GM23338 (cell line): ENCODE measurements around the gene CYBRD1. TPM values are rescaled to one million over a fixed set of nuclear protein-coding genes. Genes with fewer than 3 reads are reported as not detected.
A peak's percentile ranks its signal among the peaks of the same experiment; 100 is the strongest.

Experiments used
- ATAC-seq: fragments of 200-7000 bp; cut with Tn5 transposase; 3 replicates; pipeline ENCODE4 v1.9.1; 2020
- DNase-seq: peaks from one replicate; pipeline ENCODE4 v3.0.0-alpha.2; 2015; ENCODE audit warnings: low spot score
- H2AFZ ChIP-seq: fragments of 200-600 bp; sonication (generic); 2 replicates; pipeline ENCODE4 v1.8.0; 2016; ENCODE audit warnings: antibody characterized with exemption, mild to moderate bottlenecking, moderate library complexity
- H3F3A ChIP-seq: fragments of 200-600 bp; sonication (generic); replicated peaks from 2 replicates; pipeline ENCODE4 v1.8.0; 2017; ENCODE audit warnings: antibody characterized with exemption, mixed run types, low read depth
- H3K27ac ChIP-seq: fragments of 200-600 bp; sonication (generic); 2 replicates; pipeline ENCODE4 v1.6.1; 2016; ENCODE audit warnings: low read depth
- H3K27me3 ChIP-seq: fragments of 200-600 bp; sonication (generic); 2 replicates; pipeline ENCODE4 v1.8.0; 2016; ENCODE audit warnings: mild to moderate bottlenecking, mixed run types, moderate library complexity; ENCODE audit not compliant: insufficient read depth
- H3K36me3 ChIP-seq: fragments of 200-600 bp; sonication (generic); 2 replicates; pipeline ENCODE4 v1.8.0; 2016; ENCODE audit warnings: mild to moderate bottlenecking; ENCODE audit not compliant: insufficient read depth
- H3K4me1 ChIP-seq: fragments of 200-600 bp; sonication (generic); 2 replicates; pipeline ENCODE4 v1.8.0; 2016; ENCODE audit warnings: mild to moderate bottlenecking, moderate library complexity; ENCODE audit not compliant: insufficient read depth
- H3K4me2 ChIP-seq: fragments of 200-600 bp; sonication (generic); 2 replicates; pipeline ENCODE4 v1.7.1; 2017; ENCODE audit warnings: mixed run types
- H3K4me3 ChIP-seq: fragments of 200-600 bp; sonication (generic); 2 replicates; pipeline ENCODE4 v1.6.1; 2016; ENCODE audit warnings: mixed run types
- H3K79me2 ChIP-seq: fragments of 200-600 bp; sonication (generic); replicated peaks from 2 replicates; pipeline ENCODE4 v1.8.0; 2017; ENCODE audit warnings: mild to moderate bottlenecking; ENCODE audit not compliant: insufficient read depth
- H3K9me2 ChIP-seq: fragments of 200-600 bp; sonication (generic); 2 replicates; pipeline ENCODE4 v1.8.0; 2017; ENCODE audit not compliant: insufficient read depth
- H4K20me1 ChIP-seq: fragments of 200-600 bp; sonication (generic); replicated peaks from 2 replicates; pipeline ENCODE4 v1.8.0; 2017; ENCODE audit warnings: mild to moderate bottlenecking; ENCODE audit not compliant: insufficient read depth
- H3K27ac Mint-ChIP-seq: 2 replicates; pipeline ENCODE4 v1.8.0; 2020; ENCODE audit warnings: inconsistent platforms, mild to moderate bottlenecking, moderate library complexity, mixed read lengths
- H3K27me3 Mint-ChIP-seq: 3 replicates; pipeline ENCODE4 v1.8.0; 2022; ENCODE audit warnings: low read depth, mild to moderate bottlenecking, moderate library complexity, mixed read lengths, inconsistent platforms; ENCODE audit not compliant: insufficient read depth, poor library complexity
- H3K36me3 Mint-ChIP-seq: 3 replicates; pipeline ENCODE4 v1.8.0; 2021; ENCODE audit warnings: low read depth, mild to moderate bottlenecking, inconsistent platforms, moderate library complexity, mixed read lengths
- H3K4me1 Mint-ChIP-seq: 3 replicates; pipeline ENCODE4 v1.8.0; 2020; ENCODE audit warnings: mild to moderate bottlenecking, inconsistent platforms, mixed read lengths
- H3K4me3 Mint-ChIP-seq: 3 replicates; pipeline ENCODE4 v1.8.0; 2021; ENCODE audit warnings: moderate library complexity, mild to moderate bottlenecking, inconsistent platforms, mixed read lengths
- H3K9me3 Mint-ChIP-seq: 3 replicates; pipeline ENCODE4 v1.8.0; 2020; ENCODE audit warnings: moderate library complexity, mild to moderate bottlenecking, inconsistent platforms, mixed read lengths
- POLR2AphosphoS5 ChIP-seq: IDR thresholded peaks from 2 replicates; pipeline ENCODE4 v1.6.1; 2016; ENCODE audit warnings: antibody characterized with exemption, low read depth
- STAT1 ChIP-seq: IDR thresholded peaks from one replicate; pipeline ENCODE4 v1.6.1; 2016; ENCODE audit warnings: antibody characterized with exemption; ENCODE audit not compliant: unreplicated experiment
- polyA plus RNA-seq: library from polyadenylated mRNA; unstranded; fragments of >200 nt; fragmentation: Nextera tagmentation; extraction: Ambion mirVana; gene quantifications from 2 replicates; pipeline ENCODE4 v1.2.1, GENCODE V29; 2016
- total RNA-seq: library from RNA; depleted of rRNA; stranded (reverse); fragments of >200 nt; shearing (Covaris generic); gene quantifications from 2 replicates; pipeline ENCODE4 v1.2.3, GENCODE V29; 2014
- TF ChIP-seq, protein P1 (sequence below): fragments of 250-450 bp; sonication (Bioruptor Pico); IDR thresholded peaks from 2 replicates; pipeline ENCODE4 v1.5.0; 2020; ENCODE audit warnings: mild to moderate bottlenecking, moderate library complexity
- TF ChIP-seq, protein P2 (sequence below), 2 experiments: fragments of 200-600 bp in 1 of 2; sonication (generic) in 1 of 2; conservative IDR thresholded peaks; 2 replicates each; pipeline versions ENCODE4 v1.5.1 to v1.6.1; 2016 to 2017; ENCODE audit warnings: antibody characterized with exemption in 2 of 2, low read depth in 2 of 2, mild to moderate bottlenecking in 2 of 2, moderate library complexity in 1 of 2
- TF ChIP-seq, protein P3 (sequence below): IDR thresholded peaks from one replicate; pipeline ENCODE4 v1.6.1; 2018; ENCODE audit warnings: antibody characterized with exemption; ENCODE audit not compliant: unreplicated experiment

The CYBRD1 gene
- total and polyA plus RNA-seq, 2 experiments from 2014 or later: 3.4 to 5.3 TPM

DNA sequence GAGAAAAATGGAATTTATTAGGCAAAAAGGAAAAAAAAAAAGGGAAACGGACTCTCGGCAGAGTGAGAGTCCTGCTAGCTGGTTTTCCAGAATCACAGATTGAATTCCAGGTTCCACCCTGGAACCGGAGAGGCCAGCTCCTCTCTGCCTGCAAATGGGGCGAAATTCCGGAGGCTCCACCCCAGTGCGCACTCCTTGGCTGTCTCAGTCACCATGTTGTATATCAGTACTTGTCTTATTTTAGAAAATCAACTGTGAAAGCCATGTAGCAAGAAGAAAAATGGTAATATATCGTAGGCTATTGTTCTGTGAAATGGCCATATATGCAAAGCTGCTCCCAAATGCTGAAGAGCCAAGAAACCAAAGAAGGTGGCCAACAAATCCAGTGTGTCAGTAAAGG is 49.4 kb downstream of the CYBRD1 start (continued):
- TF ChIP-seq, protein P1, sequence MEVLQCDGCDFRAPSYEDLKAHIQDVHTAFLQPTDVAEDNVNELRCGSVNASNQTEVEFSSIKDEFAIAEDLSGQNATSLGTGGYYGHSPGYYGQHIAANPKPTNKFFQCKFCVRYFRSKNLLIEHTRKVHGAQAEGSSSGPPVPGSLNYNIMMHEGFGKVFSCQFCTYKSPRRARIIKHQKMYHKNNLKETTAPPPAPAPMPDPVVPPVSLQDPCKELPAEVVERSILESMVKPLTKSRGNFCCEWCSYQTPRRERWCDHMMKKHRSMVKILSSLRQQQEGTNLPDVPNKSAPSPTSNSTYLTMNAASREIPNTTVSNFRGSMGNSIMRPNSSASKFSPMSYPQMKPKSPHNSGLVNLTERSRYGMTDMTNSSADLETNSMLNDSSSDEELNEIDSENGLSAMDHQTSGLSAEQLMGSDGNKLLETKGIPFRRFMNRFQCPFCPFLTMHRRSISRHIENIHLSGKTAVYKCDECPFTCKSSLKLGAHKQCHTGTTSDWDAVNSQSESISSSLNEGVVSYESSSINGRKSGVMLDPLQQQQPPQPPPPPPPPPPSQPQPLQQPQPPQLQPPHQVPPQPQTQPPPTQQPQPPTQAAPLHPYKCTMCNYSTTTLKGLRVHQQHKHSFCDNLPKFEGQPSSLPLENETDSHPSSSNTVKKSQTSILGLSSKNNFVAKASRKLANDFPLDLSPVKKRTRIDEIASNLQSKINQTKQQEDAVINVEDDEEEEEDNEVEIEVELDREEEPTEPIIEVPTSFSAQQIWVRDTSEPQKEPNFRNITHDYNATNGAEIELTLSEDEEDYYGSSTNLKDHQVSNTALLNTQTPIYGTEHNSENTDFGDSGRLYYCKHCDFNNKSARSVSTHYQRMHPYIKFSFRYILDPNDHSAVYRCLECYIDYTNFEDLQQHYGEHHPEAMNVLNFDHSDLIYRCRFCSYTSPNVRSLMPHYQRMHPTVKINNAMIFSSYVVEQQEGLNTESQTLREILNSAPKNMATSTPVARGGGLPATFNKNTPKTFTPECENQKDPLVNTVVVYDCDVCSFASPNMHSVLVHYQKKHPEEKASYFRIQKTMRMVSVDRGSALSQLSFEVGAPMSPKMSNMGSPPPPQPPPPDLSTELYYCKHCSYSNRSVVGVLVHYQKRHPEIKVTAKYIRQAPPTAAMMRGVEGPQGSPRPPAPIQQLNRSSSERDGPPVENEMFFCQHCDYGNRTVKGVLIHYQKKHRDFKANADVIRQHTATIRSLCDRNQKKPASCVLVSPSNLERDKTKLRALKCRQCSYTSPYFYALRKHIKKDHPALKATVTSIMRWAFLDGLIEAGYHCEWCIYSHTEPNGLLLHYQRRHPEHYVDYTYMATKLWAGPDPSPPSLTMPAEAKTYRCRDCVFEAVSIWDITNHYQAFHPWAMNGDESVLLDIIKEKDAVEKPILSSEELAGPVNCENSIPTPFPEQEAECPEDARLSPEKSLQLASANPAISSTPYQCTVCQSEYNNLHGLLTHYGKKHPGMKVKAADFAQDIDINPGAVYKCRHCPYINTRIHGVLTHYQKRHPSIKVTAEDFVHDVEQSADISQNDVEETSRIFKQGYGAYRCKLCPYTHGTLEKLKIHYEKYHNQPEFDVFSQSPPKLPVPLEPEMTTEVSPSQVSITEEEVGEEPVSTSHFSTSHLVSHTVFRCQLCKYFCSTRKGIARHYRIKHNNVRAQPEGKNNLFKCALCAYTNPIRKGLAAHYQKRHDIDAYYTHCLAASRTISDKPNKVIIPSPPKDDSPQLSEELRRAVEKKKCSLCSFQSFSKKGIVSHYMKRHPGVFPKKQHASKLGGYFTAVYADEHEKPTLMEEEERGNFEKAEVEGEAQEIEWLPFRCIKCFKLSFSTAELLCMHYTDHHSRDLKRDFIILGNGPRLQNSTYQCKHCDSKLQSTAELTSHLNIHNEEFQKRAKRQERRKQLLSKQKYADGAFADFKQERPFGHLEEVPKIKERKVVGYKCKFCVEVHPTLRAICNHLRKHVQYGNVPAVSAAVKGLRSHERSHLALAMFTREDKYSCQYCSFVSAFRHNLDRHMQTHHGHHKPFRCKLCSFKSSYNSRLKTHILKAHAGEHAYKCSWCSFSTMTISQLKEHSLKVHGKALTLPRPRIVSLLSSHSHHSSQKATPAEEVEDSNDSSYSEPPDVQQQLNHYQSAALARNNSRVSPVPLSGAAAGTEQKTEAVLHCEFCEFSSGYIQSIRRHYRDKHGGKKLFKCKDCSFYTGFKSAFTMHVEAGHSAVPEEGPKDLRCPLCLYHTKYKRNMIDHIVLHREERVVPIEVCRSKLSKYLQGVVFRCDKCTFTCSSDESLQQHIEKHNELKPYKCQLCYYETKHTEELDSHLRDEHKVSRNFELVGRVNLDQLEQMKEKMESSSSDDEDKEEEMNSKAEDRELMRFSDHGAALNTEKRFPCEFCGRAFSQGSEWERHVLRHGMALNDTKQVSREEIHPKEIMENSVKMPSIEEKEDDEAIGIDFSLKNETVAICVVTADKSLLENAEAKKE: no peak
- TF ChIP-seq, protein P2, sequence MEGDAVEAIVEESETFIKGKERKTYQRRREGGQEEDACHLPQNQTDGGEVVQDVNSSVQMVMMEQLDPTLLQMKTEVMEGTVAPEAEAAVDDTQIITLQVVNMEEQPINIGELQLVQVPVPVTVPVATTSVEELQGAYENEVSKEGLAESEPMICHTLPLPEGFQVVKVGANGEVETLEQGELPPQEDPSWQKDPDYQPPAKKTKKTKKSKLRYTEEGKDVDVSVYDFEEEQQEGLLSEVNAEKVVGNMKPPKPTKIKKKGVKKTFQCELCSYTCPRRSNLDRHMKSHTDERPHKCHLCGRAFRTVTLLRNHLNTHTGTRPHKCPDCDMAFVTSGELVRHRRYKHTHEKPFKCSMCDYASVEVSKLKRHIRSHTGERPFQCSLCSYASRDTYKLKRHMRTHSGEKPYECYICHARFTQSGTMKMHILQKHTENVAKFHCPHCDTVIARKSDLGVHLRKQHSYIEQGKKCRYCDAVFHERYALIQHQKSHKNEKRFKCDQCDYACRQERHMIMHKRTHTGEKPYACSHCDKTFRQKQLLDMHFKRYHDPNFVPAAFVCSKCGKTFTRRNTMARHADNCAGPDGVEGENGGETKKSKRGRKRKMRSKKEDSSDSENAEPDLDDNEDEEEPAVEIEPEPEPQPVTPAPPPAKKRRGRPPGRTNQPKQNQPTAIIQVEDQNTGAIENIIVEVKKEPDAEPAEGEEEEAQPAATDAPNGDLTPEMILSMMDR (conservative IDR thresholded peaks at IDR 0.05; ENCODE audit: low read depth in 2 of 2): no peak
- TF ChIP-seq POLR2AphosphoS5 (no peak), STAT1 (no peak)

DNA sequence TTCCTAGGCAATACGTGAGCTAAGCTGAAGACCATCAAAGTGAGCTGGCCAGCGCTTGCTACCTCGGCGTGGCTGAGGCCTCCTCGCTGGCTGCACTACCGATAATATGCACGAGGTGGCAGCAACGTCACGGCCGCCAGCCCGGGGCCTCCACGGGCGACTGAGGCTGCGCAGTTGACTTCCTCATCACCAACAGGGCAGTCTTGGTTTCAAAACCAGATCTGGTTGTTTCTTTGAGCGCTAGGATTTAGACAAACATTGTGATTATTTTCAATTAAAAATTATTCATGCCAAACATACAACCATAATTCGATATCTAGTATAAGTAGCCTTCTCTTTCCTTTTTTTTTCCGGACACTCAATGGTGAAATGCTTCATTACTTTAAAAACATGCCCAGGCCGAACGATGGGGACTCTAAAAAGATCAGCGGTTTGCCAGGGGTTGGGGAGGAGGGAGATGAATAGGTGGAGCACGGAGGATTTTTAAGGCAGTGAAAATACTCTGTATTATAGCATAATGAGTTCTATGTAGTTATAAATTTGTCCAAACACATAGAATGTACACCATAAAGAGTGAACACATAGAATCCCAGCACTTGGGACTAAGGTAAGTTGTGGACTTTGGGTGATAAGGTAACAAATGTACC is 52.0 kb downstream of the CYBRD1 start:
- Histone ChIP-seq H3K79me2 (no peaks in the 10 kb centered on the region), H3F3A (no peaks in the 10 kb centered on the region), H3K36me3 (no peaks in the 10 kb centered on the region), H3K9me2 (no peaks in the 10 kb centered on the region), H2AFZ (no peak overlapping the region), H3K27me3 (no peaks in the 10 kb centered on the region), H3K4me1 (no peaks in the 10 kb centered on the region), H3K4me3 (no peak overlapping the region), H3K27ac (no peak overlapping the region), H3K4me2 (no peak overlapping the region), H4K20me1 (no peaks in the 10 kb centered on the region)
- H3K4me3 Mint-ChIP-seq: no peak overlapping the region
- H3K27ac Mint-ChIP-seq: no peak overlapping the region
- DNase-seq: peak; percentile 73
- peaks cover 10% of the 10 kb centered on the region for H3K27me3 Mint-ChIP-seq
- H3K9me3 Mint-ChIP-seq: no peaks in the 10 kb centered on the region
- TF ChIP-seq, protein P2 (conservative IDR thresholded peaks at IDR 0.05; ENCODE audit: low read depth in 2 of 2): peak; percentile 93 to 97
- TF ChIP-seq, protein P3, sequence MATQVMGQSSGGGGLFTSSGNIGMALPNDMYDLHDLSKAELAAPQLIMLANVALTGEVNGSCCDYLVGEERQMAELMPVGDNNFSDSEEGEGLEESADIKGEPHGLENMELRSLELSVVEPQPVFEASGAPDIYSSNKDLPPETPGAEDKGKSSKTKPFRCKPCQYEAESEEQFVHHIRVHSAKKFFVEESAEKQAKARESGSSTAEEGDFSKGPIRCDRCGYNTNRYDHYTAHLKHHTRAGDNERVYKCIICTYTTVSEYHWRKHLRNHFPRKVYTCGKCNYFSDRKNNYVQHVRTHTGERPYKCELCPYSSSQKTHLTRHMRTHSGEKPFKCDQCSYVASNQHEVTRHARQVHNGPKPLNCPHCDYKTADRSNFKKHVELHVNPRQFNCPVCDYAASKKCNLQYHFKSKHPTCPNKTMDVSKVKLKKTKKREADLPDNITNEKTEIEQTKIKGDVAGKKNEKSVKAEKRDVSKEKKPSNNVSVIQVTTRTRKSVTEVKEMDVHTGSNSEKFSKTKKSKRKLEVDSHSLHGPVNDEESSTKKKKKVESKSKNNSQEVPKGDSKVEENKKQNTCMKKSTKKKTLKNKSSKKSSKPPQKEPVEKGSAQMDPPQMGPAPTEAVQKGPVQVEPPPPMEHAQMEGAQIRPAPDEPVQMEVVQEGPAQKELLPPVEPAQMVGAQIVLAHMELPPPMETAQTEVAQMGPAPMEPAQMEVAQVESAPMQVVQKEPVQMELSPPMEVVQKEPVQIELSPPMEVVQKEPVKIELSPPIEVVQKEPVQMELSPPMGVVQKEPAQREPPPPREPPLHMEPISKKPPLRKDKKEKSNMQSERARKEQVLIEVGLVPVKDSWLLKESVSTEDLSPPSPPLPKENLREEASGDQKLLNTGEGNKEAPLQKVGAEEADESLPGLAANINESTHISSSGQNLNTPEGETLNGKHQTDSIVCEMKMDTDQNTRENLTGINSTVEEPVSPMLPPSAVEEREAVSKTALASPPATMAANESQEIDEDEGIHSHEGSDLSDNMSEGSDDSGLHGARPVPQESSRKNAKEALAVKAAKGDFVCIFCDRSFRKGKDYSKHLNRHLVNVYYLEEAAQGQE: no peak
- peaks cover 13% of the 10 kb centered on the region for H3K4me1 Mint-ChIP-seq
- H3K36me3 Mint-ChIP-seq: no peaks in the 10 kb centered on the region
- ATAC-seq: peak; percentile 98
